GM19099 (cell line): ENCODE measurements around the gene CEBPE.

Experiments used
- POLR2A ChIP-seq: IDR thresholded peaks from 3 replicates; pipeline ENCODE4 v1.6.1; 2011; ENCODE audit warnings: low read depth; ENCODE audit not compliant: insufficient read length; ENCODE audit errors: extremely low read depth

Gene CEBPE

GRCh38 chr14:23118506-23119362 lies at the start of gene CEBPE:
Gene CEBPE, minus strand, starts transcription at chr14:23119255. Its CDS starts 164 bp downstream, at chr14:23119091.
- no peak for TF ChIP-seq POLR2A

GRCh38 chr14:23168246-23168645 lies 49.2 kb upstream of the CEBPE start:
- TF ChIP-seq POLR2A: no peak

GRCh38 chr14:23167116-23167847 lies 48.2 kb upstream of the CEBPE start:
- no peak for TF ChIP-seq POLR2A

- TF ChIP-seq POLR2A: no peak
These were observed 45.9 kb upstream of the CEBPE start for GRCh38 chr14:23164949-23165348.

- TF ChIP-seq POLR2A: no peak
These were observed 45.2 kb upstream of the CEBPE start for GRCh38 chr14:23164250-23164649.

GRCh38 chr14:23163830-23164229 lies 44.8 kb upstream of the CEBPE start:
- TF ChIP-seq POLR2A: no peak

GRCh38 chr14:23162800-23163199 lies 43.7 kb upstream of the CEBPE start:
- TF ChIP-seq POLR2A: no peak

GRCh38 chr14:23162005-23162404 lies 43.0 kb upstream of the CEBPE start:
- no peak for TF ChIP-seq POLR2A

- no peak for TF ChIP-seq POLR2A
These were observed 42.0 kb upstream of the CEBPE start for GRCh38 chr14:23160924-23161522.

- TF ChIP-seq POLR2A: no peak
These were observed 40.5 kb upstream of the CEBPE start for GRCh38 chr14:23159532-23159931.

- no peak for TF ChIP-seq POLR2A
These were observed 39.7 kb upstream of the CEBPE start for GRCh38 chr14:23158779-23159178.

GRCh38 chr14:23154964-23155587 lies 36.0 kb upstream of the CEBPE start:
- no peak for TF ChIP-seq POLR2A

GRCh38 chr14:23153851-23154796 lies 35.1 kb upstream of the CEBPE start:
- no peak for TF ChIP-seq POLR2A

- no peak for TF ChIP-seq POLR2A
These were observed 32.3 kb upstream of the CEBPE start for GRCh38 chr14:23151342-23151741.
